Mesenchymal stem cell (in vitro differentiated cells and primary cell): ENCODE results near the gene DUS1L.

Experiments used
- DNase-seq: peaks from one replicate; pipeline ENCODE4 v3.0.0-alpha.2; 2013
- H2AFZ ChIP-seq: one replicate; pipeline ENCODE4 v1.6.1; 2013; ENCODE audit warnings: low read depth, mild to moderate bottlenecking, control low read depth, inconsistent platforms, low read length, moderate library complexity
- H2AK5ac ChIP-seq: 2 replicates; pipeline ENCODE4 v1.6.1; 2013; ENCODE audit warnings: low read length, moderate library complexity, mild to moderate bottlenecking, inconsistent platforms; ENCODE audit not compliant: severe bottlenecking
- H2BK120ac ChIP-seq: one replicate; pipeline ENCODE4 v1.6.1; 2013; ENCODE audit warnings: low read depth, mild to moderate bottlenecking, inconsistent platforms, low read length, moderate library complexity
- H2BK12ac ChIP-seq, 2 experiments: one replicate each; pipeline ENCODE4 v1.6.1; 2013; ENCODE audit warnings: inconsistent platforms in 2 of 2, low read length in 2 of 2, mild to moderate bottlenecking in 2 of 2, moderate library complexity in 2 of 2, control low read depth in 1 of 2
- H2BK15ac ChIP-seq: one replicate; pipeline ENCODE4 v1.6.1; 2013; ENCODE audit warnings: mild to moderate bottlenecking, low read depth, inconsistent platforms; ENCODE audit not compliant: poor library complexity, severe bottlenecking
- H2BK5ac ChIP-seq: 2 replicates; pipeline ENCODE4 v1.6.1; 2013; ENCODE audit warnings: low read depth, mild to moderate bottlenecking, low read length, control low read depth, inconsistent platforms; ENCODE audit not compliant: poor library complexity, severe bottlenecking
- H3K14ac ChIP-seq, 2 experiments: one replicate each; pipeline ENCODE4 v1.6.1; 2013; ENCODE audit warnings: inconsistent platforms in 2 of 2, low read length in 2 of 2, control low read depth in 1 of 2, mild to moderate bottlenecking in 1 of 2, moderate library complexity in 1 of 2
- H3K18ac ChIP-seq, 2 experiments: one replicate each; pipeline ENCODE4 v1.6.1; 2013; ENCODE audit warnings: inconsistent platforms in 2 of 2, low read length in 2 of 2, control low read depth in 1 of 2, low read depth in 1 of 2, mild to moderate bottlenecking in 1 of 2
- H3K23ac ChIP-seq, 2 experiments: one replicate each; pipeline ENCODE4 v1.6.1; 2013; ENCODE audit warnings: inconsistent platforms in 2 of 2, low read length in 2 of 2, mild to moderate bottlenecking in 2 of 2, moderate library complexity in 2 of 2, control low read depth in 1 of 2
- H3K27ac ChIP-seq: 2 replicates; pipeline ENCODE4 v1.5.1; 2013; ENCODE audit warnings: mild to moderate bottlenecking, moderate library complexity, low read length, control low read depth, inconsistent platforms; ENCODE audit not compliant: poor library complexity, severe bottlenecking
- H3K27me3 ChIP-seq, 2 experiments: 2 replicates each; pipeline versions ENCODE4 v1.6.1 to v1.7.0; 2013; ENCODE audit warnings: low read length in 2 of 2, mild to moderate bottlenecking in 2 of 2, moderate library complexity in 2 of 2, control low read depth in 1 of 2, inconsistent platforms in 1 of 2; ENCODE audit not compliant: control insufficient read depth in 1 of 2, insufficient read depth in 1 of 2
- H3K36me3 ChIP-seq, 2 experiments: 2 replicates each; pipeline versions ENCODE4 v1.6.1 to v1.7.0; 2013; ENCODE audit warnings: low read length in 2 of 2, control low read depth in 1 of 2, inconsistent platforms in 1 of 2, low read depth in 1 of 2, mild to moderate bottlenecking in 1 of 2; ENCODE audit not compliant: insufficient read depth in 2 of 2, control insufficient read depth in 1 of 2
- H3K4ac ChIP-seq, 2 experiments: one replicate each; pipeline ENCODE4 v1.6.1; 2013; ENCODE audit warnings: inconsistent platforms in 2 of 2, low read length in 2 of 2, mild to moderate bottlenecking in 2 of 2, moderate library complexity in 2 of 2, control low read depth in 1 of 2, low read depth in 1 of 2
- H3K4me1 ChIP-seq: 2 replicates; pipeline ENCODE4 v1.6.1; 2013; ENCODE audit warnings: low read depth, low read length, control low read depth; ENCODE audit not compliant: control insufficient read depth, insufficient read depth
- H3K4me2 ChIP-seq: 2 replicates; pipeline ENCODE4 v1.6.1; 2013; ENCODE audit warnings: low read length, mild to moderate bottlenecking, inconsistent platforms; ENCODE audit not compliant: poor library complexity, severe bottlenecking
- H3K4me3 ChIP-seq, 2 experiments: 2 replicates each; pipeline versions ENCODE4 v1.5.1 to v1.7.0; 2013; ENCODE audit warnings: low read length in 2 of 2, mild to moderate bottlenecking in 2 of 2, control low read depth in 1 of 2, low read depth in 1 of 2; ENCODE audit not compliant: insufficient read depth in 1 of 2
- H3K79me1 ChIP-seq: replicated peaks from 2 replicates; pipeline ENCODE4 v1.6.1; 2013; ENCODE audit warnings: mild to moderate bottlenecking, control low read depth, low read length, inconsistent platforms; ENCODE audit not compliant: poor library complexity, severe bottlenecking
- H3K9ac ChIP-seq: 2 replicates; pipeline ENCODE4 v1.7.0; 2013; ENCODE audit warnings: mild to moderate bottlenecking, low read length, moderate library complexity
- H3K9me3 ChIP-seq: 2 replicates; pipeline ENCODE4 v1.7.0; 2013; ENCODE audit warnings: mild to moderate bottlenecking, low read length; ENCODE audit not compliant: control insufficient read depth
- H4K8ac ChIP-seq: one replicate; pipeline ENCODE4 v1.6.1; 2013; ENCODE audit warnings: inconsistent platforms, mild to moderate bottlenecking, low read length, moderate library complexity
- H4K91ac ChIP-seq: one replicate; pipeline ENCODE4 v1.6.1; 2013; ENCODE audit warnings: mild to moderate bottlenecking, low read length, inconsistent platforms
- WGBS: methylation state at CpG from one replicate; pipeline ENCODE4 v1.1.7; 2013; ENCODE audit warnings: mixed read lengths; 5-methylcytosine and 5-hydroxymethylcytosine counted together

The DUS1L gene

DNA sequence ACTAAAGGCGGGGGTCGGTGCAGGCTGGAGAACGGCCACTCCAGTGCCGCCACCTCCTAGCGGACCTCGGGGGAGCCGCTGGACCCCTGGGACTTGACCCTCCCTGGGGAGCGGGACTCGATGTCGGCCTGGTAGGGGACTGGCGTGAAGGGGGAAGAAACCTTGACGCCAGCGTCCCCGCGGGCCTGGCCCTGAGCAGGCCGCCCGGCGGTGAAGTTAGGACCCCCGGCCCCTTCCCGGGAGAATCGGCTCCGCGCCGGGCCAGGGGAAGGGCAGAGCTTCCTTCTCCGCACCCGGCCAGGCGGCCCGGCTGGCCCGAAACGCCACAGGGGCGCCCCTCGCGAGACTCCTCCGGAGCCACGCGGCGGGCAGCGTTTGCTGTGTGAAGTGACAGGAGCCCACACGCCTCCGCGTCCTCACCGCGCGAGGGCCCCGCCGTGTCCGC, 389 bp downstream of the DUS1L start:
- peaks cover 15% of the 10 kb centered on the region for H3K79me1 ChIP-seq
- WGBS: under 1% methylated on average over 27 of the region's 47 CpGs
- no peak overlapping the region for H2BK15ac ChIP-seq
- H3K9ac ChIP-seq: peak overlapping the region; percentile 92
- no peak overlapping the region for H3K27ac ChIP-seq
- DNase-seq: peak; percentile 55
- H3K9me3 ChIP-seq: no peaks in the 10 kb centered on the region
- H2AK5ac ChIP-seq: no peak overlapping the region
- peak overlapping the region; percentile 28 for H4K91ac ChIP-seq
- H3K4me3 ChIP-seq: peak overlapping the region; percentile 81 to 89
- peak overlapping the region; percentile 95 for H2AFZ ChIP-seq
- peak overlapping the region in 1 of 2 experiments; percentile 11 for H2BK12ac ChIP-seq
- H3K14ac ChIP-seq: peak overlapping the region in 1 of 2 experiments; percentile 79
- peak overlapping the region; percentile 24 for H2BK120ac ChIP-seq
- H3K4me1 ChIP-seq: peaks cover 24% of the 10 kb centered on the region
- peak overlapping the region in 1 of 2 experiments; percentile 65 for H3K23ac ChIP-seq
- H3K18ac ChIP-seq: peak overlapping the region; percentile 73 to 82
- H3K4me2 ChIP-seq: peak overlapping the region; percentile 96
- H4K8ac ChIP-seq: peak overlapping the region; percentile 88
- no peak overlapping the region for H2BK5ac ChIP-seq
- peaks cover 32 to 42% of the 10 kb centered on the region in 2 experiments for H3K36me3 ChIP-seq
- H3K27me3 ChIP-seq: no peaks in the 10 kb centered on the region
- peak overlapping the region; percentile 86 to 92 for H3K4ac ChIP-seq

DNA sequence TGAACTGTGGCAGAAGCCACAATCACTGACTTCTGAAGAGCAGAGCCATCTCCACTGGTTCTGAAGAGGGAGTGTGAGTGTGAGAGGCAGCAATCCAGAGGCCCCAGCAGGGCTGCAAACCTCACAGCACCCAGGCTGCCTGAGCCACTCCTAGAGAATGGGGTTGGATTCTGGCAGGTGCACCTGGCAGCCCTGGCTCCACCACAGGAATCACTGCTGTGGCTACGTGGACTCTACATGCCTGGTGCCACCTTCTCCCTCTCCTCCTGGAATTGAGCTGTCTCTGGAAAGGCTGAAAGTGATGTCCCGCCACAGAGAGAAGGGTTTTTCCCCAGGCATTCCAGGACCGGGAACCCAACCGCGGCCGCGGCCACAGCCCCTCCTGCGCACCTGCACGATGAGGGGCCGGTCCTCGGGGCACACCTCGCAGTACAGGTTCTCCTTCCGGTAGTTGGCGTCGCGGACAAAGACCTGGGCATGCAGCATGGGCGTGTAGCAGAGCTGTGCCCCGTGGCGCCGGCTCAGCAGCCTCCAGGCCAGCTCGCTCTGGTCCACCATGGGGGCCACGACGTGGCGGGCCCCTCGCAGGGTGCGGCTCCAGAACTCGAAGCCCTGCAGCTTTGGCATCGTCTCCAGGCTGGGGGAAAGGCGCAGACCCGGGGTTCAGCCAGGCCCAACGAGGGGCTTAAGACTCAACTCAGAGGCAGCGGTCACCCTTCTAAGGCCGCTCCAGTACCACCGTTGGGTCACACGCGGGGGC, 991 bp downstream of the DUS1L start:
- Histone ChIP-seq H3K27me3 (no peaks in the 10 kb centered on the region), H3K4me2 (peak overlapping the region; percentile 96), H3K23ac (peak overlapping the region in 1 of 2 experiments; percentile 24), H2BK120ac (no peak overlapping the region), H3K36me3 (peaks cover 38 to 48% of the 10 kb centered on the region in 2 experiments), H3K4me3 (peak overlapping the region; percentile 81 to 89), H3K18ac (peak overlapping the region in 1 of 2 experiments; percentile 73), H2BK12ac (peak overlapping the region in 1 of 2 experiments; percentile 11), H3K27ac (no peak overlapping the region), H3K9me3 (no peaks in the 10 kb centered on the region), H4K91ac (no peak overlapping the region), H3K9ac (peak overlapping the region; percentile 92), H3K79me1 (peaks cover 15% of the 10 kb centered on the region), H4K8ac (peak overlapping the region; percentile 88), H2AK5ac (no peak overlapping the region), H3K14ac (peak overlapping the region in 1 of 2 experiments; percentile 79), H3K4me1 (peaks cover 24% of the 10 kb centered on the region), H2BK15ac (no peak overlapping the region), H2AFZ (peak overlapping the region; percentile 95), H2BK5ac (no peak overlapping the region), H3K4ac (peak overlapping the region in 1 of 2 experiments; percentile 86)
- DNase-seq: no peak
- WGBS: 60% methylated on average over 35 of the region's 36 CpGs

DNA sequence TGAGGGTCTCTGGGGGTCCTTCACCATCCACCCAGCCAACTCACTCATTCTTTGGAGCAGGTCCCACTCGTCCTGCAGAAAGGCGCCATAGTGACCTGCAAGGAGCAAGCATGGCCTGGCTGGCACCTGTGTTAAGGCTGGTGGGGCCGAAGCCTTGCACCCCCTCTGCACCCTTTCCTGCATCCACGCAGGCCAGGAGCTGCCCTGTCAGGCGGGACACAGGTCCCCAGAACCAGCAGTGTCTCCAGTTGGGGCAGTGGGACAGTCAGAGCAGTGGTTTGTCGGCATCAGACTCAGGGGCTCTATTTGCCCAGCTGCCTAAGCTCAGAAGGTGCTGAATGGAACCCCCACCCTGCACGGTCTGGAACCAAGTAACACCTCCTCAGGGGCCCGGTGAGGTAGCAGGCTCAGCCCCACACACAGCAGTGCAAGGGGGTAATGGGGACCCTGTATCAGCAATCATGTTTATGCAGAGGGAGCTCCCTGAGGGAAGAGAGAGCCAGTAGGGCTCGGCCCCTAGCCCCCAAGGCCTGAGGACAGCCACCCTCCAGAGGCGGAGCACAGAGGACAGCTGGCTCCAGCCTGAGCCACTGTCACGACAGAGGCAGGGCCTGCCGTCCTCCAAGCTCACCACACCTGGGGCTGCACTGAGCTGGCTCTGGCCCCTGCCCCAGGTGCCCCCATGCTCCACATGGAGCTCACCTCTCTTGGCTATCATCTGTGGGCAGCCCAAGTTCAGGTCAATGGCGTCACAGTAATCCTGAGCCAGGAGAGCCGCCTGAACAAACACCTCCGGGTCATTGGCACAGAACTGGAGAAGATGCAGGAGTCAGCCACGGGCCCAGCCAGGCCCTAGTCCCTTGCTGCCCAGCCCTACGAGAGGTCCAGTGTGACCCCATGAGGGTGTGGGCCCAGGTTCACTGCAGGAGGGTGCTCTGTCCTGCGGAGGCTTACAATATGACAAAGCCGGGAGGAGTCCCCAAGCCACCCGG, 1.9 kb downstream of the DUS1L start:
- H3K4me1 ChIP-seq: peaks cover 25% of the 10 kb centered on the region
- H2BK15ac ChIP-seq: no peak overlapping the region
- H2BK12ac ChIP-seq: no peak overlapping the region
- no peak overlapping the region for H2BK120ac ChIP-seq
- H2BK5ac ChIP-seq: no peak overlapping the region
- DNase-seq: no peak
- 93% methylated on average over 20 of the region's 20 CpGs for WGBS
- peaks cover 15% of the 10 kb centered on the region for H3K79me1 ChIP-seq
- no peak overlapping the region for H3K4me2 ChIP-seq
- peaks cover 47 to 57% of the 10 kb centered on the region in 2 experiments for H3K36me3 ChIP-seq
- no peak overlapping the region for H2AFZ ChIP-seq
- H3K9me3 ChIP-seq: no peaks in the 10 kb centered on the region
- no peak overlapping the region for H3K27ac ChIP-seq
- H3K23ac ChIP-seq: no peak overlapping the region
- no peak overlapping the region for H4K91ac ChIP-seq
- no peak overlapping the region for H3K18ac ChIP-seq
- no peak overlapping the region for H2AK5ac ChIP-seq
- H3K27me3 ChIP-seq: no peaks in the 10 kb centered on the region
- H3K14ac ChIP-seq: no peak overlapping the region
- H3K4me3 ChIP-seq: peak overlapping the region in 1 of 2 experiments; percentile 89
- no peak overlapping the region for H4K8ac ChIP-seq
- no peak overlapping the region for H3K4ac ChIP-seq
- peak overlapping the region; percentile 92 for H3K9ac ChIP-seq
